Activated CD8-positive, alpha-beta memory T cell treated with anti-CD3 and anti-CD28 coated beads, Interleukin-2, amount 50 U/mL, for 1 hour (primary cell): ENCODE data around the gene BRSK1.

Experiments used
- DNase-seq: peaks from one replicate; pipeline ENCODE4 v3.0.0-alpha.2; 2020; ENCODE audit errors: extremely low read depth

BRSK1 gene

GRCh38 chr19:55273978-55274707 lies 9.7 kb upstream of the BRSK1 start:
- no peak for DNase-seq

- no peak for DNase-seq
Measured at GRCh38 chr19:55275851-55276719, 7.7 kb upstream of the BRSK1 start.

GRCh38 chr19:55276720-55277430 lies 6.9 kb upstream of the BRSK1 start:
- DNase-seq, result no peak

- no peak for DNase-seq
Measured at GRCh38 chr19:55277494-55277893, 6.3 kb upstream of the BRSK1 start.

- DNase-seq, result no peak
Measured at GRCh38 chr19:55278391-55279135, 5.2 kb upstream of the BRSK1 start.

GRCh38 chr19:55279340-55279739 lies 4.5 kb upstream of the BRSK1 start:
- DNase-seq, result no peak

GRCh38 chr19:55279770-55280643 lies 3.8 kb upstream of the BRSK1 start, which contains the start of gene HSPBP1:
Gene HSPBP1, minus strand, starts transcription at chr19:55280110. Its CDS starts 502 bp downstream, at chr19:55279608.
- DNase-seq, result peak; percentile 90

- DNase-seq, result no peak
Measured at GRCh38 chr19:55284405-55285058, 735 bp downstream of the BRSK1 start.

GRCh38 chr19:55285229-55285890 lies 1.6 kb downstream of the BRSK1 start:
- DNase-seq, result no peak

- no peak for DNase-seq
Measured at GRCh38 chr19:55287361-55288079, 3.7 kb downstream of the BRSK1 start.

- DNase-seq, result no peak
Measured at GRCh38 chr19:55289117-55289796, 5.5 kb downstream of the BRSK1 start.

GRCh38 chr19:55297267-55297666 lies 13.5 kb downstream of the BRSK1 start:
- DNase-seq, result no peak

GRCh38 chr19:55299991-55300390 lies 16.2 kb downstream of the BRSK1 start:
- DNase-seq, result no peak

- DNase-seq, result no peak
Measured at GRCh38 chr19:55300886-55301458, 17.2 kb downstream of the BRSK1 start.

GRCh38 chr19:55301459-55302317 lies 17.9 kb downstream of the BRSK1 start:
- peak; percentile 83 for DNase-seq

GRCh38 chr19:55302318-55302703 lies 18.5 kb downstream of the BRSK1 start:
- no peak for DNase-seq

- no peak for DNase-seq
Measured at GRCh38 chr19:55303477-55303876, 19.7 kb downstream of the BRSK1 start.
